IPS-NIHi7 (cell line): ENCODE results near the gene RARB.

Experiments
- DNase-seq: peaks from one replicate; pipeline ENCODE4 v3.0.0; 2012; ENCODE audit warnings: mixed read lengths; ENCODE audit errors: extremely low spot score

RARB gene

GRCh38 chr3:25423780-25424588 lies 4.1 kb upstream of the RARB start:
- no peak for DNase-seq

- no peak for DNase-seq
These were observed 3.4 kb upstream of the RARB start for GRCh38 chr3:25424614-25425013.

GRCh38 chr3:25426408-25426807 lies 1.7 kb upstream of the RARB start:
- no peak for DNase-seq

GRCh38 chr3:25427155-25427554 lies 908 bp upstream of the RARB start:
- no peak for DNase-seq

DNA sequence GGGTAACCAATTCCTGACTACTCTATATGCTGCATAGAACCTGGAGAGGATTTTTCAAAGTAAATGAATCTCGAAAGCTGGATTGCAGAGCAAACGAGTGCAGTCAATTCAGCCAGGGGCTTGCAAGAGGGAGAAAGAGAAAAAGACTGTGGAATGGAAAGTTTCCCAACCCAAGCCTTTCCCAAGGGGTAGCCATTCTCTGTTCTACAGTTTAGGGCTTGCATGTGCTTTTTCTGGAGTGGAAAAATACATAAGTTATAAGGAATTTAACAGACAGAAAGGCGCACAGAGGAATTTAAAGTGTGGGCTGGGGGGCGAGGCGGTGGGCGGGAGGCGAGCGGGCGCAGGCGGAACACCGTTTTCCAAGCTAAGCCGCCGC lies 511 bp upstream of the RARB start:
- DNase-seq = no peak

- DNase-seq = no peak
These were observed 799 bp downstream of the RARB start for GRCh38 chr3:25428789-25429335.

DNA sequence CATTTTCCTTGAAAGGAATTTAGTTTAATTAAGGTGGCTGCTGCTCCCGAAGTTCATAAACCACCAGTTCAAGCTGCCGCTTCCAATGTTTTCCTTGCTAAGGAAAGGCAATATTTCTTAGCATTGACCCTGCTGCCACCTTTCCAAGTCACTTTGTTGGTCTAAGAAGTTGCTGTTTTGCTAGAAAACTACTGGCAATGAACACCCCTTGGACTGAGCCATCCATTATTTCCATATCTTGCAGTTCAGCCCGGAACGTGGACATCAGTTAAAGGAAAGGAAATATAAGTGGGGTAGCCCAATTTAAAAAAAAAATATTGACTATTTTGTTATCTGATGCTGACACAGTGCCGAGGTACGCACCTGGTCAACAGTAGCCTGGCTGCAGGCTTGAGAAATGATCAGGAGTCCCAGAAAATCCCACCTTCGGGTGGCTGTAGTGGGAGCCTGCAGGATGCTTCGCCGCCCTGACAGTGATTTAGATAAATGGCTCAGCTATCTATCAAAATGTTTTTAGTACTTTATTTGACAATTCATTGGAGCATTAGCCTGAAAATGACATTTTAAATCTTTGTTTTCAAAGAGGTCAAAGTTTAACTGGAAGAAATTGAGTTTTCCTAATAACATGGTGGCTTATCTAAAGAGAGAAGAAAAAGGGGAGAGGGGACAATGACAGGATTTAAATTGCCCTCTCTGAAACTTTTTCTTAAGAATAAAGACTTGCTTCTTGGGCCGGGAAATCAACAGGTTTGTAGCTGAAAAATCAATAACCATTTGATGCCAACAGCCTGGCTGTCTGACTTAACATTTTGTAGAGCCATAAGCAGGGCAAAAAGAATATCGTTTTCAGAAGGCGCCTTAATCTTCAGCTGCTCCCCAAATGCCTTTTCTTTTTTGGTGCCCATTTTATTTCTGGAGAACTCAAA lies 1.6 kb downstream of the RARB start:
- no peak for DNase-seq

- DNase-seq = no peak
These were observed 2.3 kb downstream of the RARB start for GRCh38 chr3:25430287-25430934.

- no peak for DNase-seq
These were observed 3.1 kb downstream of the RARB start for GRCh38 chr3:25430935-25431770.

DNA sequence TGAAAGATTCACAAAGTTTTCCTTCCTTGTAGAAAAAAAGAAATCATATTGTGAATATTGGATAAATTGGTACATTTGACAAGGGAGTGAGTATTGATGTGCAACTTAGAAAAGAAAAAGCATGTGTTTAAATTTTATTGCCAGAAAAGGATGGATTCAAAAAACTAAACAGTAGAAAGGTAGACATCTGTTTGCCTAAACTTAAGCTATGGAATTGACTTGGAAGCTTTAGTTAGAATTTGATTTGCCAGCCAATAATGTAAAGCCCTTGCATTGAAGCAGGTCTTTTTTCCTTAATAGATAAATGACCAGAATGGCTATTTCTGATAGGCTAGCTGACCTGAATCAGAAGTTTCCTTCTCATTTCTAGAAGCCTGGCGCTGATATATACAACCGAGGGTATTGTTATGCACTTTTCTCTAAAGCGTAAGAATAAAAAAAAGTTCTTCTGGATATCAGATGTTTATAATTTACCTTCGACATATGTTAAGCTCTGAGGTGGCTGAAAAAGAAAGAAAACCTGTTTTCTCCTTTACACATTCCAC lies 4.2 kb downstream of the RARB start:
- DNase-seq = no peak

- DNase-seq = no peak
These were observed 5.0 kb downstream of the RARB start for GRCh38 chr3:25433106-25433505.

- no peak for DNase-seq
These were observed 5.8 kb downstream of the RARB start for GRCh38 chr3:25433868-25434267.

- DNase-seq = no peak
These were observed 9.9 kb downstream of the RARB start for GRCh38 chr3:25437953-25438352.

DNA sequence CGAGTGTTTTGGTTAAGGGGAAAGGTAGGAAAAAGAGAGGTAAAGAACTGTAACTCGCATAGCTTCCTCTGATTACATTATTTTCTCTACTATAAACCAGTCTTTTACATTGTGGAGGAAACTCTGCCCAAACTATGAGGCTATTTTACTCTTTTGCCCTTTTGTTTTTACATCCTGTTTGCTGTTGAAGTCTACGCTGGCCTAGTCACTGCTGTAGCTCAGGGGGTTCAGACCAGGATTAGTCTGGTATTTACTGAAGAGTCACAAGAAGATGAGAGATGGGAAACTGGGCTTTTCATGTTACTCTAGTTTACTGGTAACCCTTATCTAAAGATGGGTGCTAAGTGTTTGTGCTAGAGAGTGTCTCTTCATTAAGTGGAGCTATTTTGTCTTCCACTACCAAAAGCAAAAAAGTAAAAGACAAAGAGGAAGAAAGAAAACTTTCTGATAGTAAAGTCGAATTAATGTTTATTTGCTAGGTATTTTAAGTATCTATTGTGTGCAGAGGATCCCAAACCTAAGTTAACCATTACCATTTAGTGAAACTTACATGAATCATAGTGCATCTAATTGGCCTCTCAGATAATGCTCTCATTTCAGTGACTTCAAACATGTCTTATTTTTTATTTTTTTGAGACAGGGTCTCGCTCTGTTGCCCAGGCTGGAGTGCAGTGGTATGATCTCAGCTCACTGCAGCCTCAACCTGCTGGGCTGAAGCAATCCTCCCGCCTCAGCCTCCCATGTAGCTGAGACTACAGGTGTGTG lies 10.9 kb downstream of the RARB start:
- no peak for DNase-seq

DNA sequence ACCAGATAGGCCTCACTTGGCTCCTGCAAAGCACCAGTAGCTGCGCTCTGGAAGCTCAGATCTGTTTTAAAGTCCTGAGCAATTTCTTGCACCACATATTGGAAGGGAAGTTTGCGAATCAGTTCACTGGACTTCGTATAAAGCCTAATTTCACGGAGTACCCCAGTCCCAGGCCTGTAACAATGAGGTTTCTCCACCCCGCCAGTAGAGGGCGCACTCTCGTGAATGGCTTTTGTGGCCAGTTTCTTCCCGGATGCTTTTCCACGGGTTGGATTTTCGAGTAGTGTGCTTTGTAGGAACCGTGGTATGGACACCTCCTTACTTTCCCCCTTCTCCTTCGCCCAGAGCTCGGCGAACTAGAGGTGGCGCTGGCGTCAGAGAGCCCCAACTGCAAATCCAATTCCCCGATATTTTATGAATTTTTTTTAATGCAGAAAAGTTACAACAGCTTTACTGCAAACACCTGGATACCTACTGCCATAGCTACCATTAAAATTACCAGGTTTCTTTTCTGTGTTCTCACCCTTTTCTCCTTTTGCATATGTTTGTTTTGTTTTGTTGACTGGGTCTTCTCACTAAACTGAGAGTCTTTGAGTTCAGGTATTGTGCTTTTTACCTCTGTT lies 13.3 kb downstream of the RARB start:
- no peak for DNase-seq

DNA sequence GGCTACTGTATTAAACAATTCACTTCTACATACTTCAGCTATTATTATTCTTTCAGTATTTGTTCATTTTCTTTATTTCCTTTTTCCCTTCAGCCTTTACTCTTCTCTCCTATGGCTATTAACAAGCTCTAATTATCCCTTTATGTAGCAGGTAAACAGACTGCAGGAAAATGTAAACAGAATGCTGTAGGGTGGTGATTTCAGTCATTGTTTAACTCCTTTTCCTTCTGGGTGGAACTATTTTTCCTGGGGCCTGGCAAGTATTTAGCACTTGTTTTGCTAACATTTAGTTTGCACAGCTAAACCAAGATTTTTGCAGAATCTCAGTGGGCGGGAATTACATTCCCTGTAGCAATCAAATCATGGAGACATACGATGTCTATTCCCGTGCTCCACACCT lies 14.4 kb downstream of the RARB start:
- DNase-seq = no peak

DNA sequence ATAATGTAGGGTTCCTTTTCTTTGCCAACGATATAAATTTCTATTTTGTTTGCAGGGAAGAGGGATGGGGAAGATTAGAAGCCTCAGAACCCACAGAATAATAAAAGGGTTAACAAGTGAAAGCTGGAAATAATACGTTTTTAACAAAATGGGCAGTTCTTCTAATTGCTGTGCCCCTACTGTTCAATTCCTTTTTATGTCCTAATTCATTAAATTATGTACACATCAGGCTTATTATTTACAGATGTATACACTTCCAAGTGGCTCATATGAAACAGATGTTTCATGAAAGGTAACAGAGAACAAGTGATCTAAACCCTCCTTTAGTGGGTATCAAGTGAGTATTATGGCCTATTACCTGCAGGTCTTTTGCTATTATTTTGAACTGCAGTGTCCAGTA lies 16.2 kb downstream of the RARB start:
- no peak for DNase-seq

- no peak for DNase-seq
These were observed 17.7 kb downstream of the RARB start for GRCh38 chr3:25445731-25446130.

- no peak for DNase-seq
These were observed 19.2 kb downstream of the RARB start for GRCh38 chr3:25447285-25447684.

- no peak for DNase-seq
These were observed 19.9 kb downstream of the RARB start for GRCh38 chr3:25447925-25448324.
